HepG2 (cell line): Measurements from ENCODE around the gene B4GALT2. TPM values are rescaled to one million over a fixed set of nuclear protein-coding genes. Genes with fewer than 3 reads are reported as not detected.

ENCODE experiments used
- BRCA1 ChIP-seq: sonication (generic); formaldehyde crosslinking; IDR thresholded peaks from 2 replicates; pipeline ENCODE4 v1.4.0; 2020; ENCODE audit warnings: missing genetic modification reagents
- CENPX ChIP-seq: sonication (generic); formaldehyde crosslinking; IDR thresholded peaks from 2 replicates; pipeline ENCODE4 v1.9.0; 2021; ENCODE audit warnings: mild to moderate bottlenecking, missing genetic modification reagents, moderate library complexity
- FOXC1 ChIP-seq: sonication (generic); formaldehyde crosslinking; IDR thresholded peaks from 2 replicates; pipeline ENCODE4 v1.8.0; 2022; ENCODE audit warnings: mild to moderate bottlenecking, missing genetic modification reagents, borderline replicate concordance
- GABPB1 ChIP-seq: IDR thresholded peaks from 2 replicates; pipeline ENCODE4 v1.6.1; 2016; ENCODE audit warnings: mild to moderate bottlenecking, missing genetic modification reagents, moderate library complexity, missing compliant biosample characterization
- HINFP ChIP-seq: sonication (generic); formaldehyde crosslinking; IDR thresholded peaks from 2 replicates; pipeline ENCODE4 v1.4.0; 2020; ENCODE audit warnings: low read depth, mild to moderate bottlenecking, missing genetic modification reagents
- IRF2 ChIP-seq: IDR thresholded peaks from 2 replicates; pipeline ENCODE4 v1.6.1; 2018; ENCODE audit warnings: missing genetic modification reagents, missing compliant biosample characterization
- MAZ ChIP-seq, 2 experiments: sonication (generic) in 1 of 2; formaldehyde crosslinking in 1 of 2; IDR thresholded peaks; 2 replicates each; pipeline versions ENCODE4 v1.5.0 to v1.6.1; 2012 to 2020; ENCODE audit warnings: low read depth in 2 of 2, mild to moderate bottlenecking in 2 of 2, borderline replicate concordance in 1 of 2, improper control_type of control experiment in 1 of 2, low read length in 1 of 2, missing genetic modification reagents in 1 of 2, moderate library complexity in 1 of 2
- MYPOP ChIP-seq: sonication (generic); formaldehyde crosslinking; IDR thresholded peaks from 2 replicates; pipeline ENCODE4 v1.8.1; 2023; ENCODE audit warnings: mild to moderate bottlenecking, moderate library complexity, missing genetic modification reagents
- TBX3 ChIP-seq: fragments of 450-650 bp; IDR thresholded peaks from 2 replicates; pipeline ENCODE4 v1.6.1; 2017; ENCODE audit warnings: antibody characterized with exemption, mild to moderate bottlenecking, inconsistent platforms, borderline replicate concordance
- TP53 ChIP-seq: sonication (generic); formaldehyde crosslinking; conservative IDR thresholded peaks from 2 replicates; pipeline ENCODE4 v1.4.0; 2020; ENCODE audit warnings: missing genetic modification reagents
- ZBTB14 ChIP-seq: sonication (generic); formaldehyde crosslinking; IDR thresholded peaks from 2 replicates; pipeline ENCODE4 v1.4.0; 2020; ENCODE audit warnings: missing genetic modification reagents
- ZNF232 ChIP-seq: sonication (generic); formaldehyde crosslinking; IDR thresholded peaks from 2 replicates; pipeline ENCODE4 v1.4.0; 2020; ENCODE audit warnings: missing genetic modification reagents, borderline replicate concordance
- ZNF34 ChIP-seq: sonication (generic); formaldehyde crosslinking; IDR thresholded peaks from 2 replicates; pipeline ENCODE4 v1.4.0; 2020; ENCODE audit warnings: mild to moderate bottlenecking, missing genetic modification reagents, borderline replicate concordance
- ZNF367 ChIP-seq: sonication (generic); formaldehyde crosslinking; IDR thresholded peaks from 2 replicates; pipeline ENCODE4 v1.4.0; 2020; ENCODE audit warnings: missing genetic modification reagents, borderline replicate concordance
- ZNF460 ChIP-seq: sonication (generic); formaldehyde crosslinking; IDR thresholded peaks from 2 replicates; pipeline ENCODE4 v1.5.1; 2020; ENCODE audit warnings: missing genetic modification reagents, mild to moderate bottlenecking, borderline replicate concordance
- ZNF546 ChIP-seq: sonication (generic); formaldehyde crosslinking; conservative IDR thresholded peaks from 2 replicates; pipeline ENCODE4 v1.8.1; 2023; ENCODE audit warnings: mild to moderate bottlenecking, missing genetic modification reagents
- ZNF775 ChIP-seq: sonication (generic); formaldehyde crosslinking; IDR thresholded peaks from 2 replicates; pipeline ENCODE4 v1.4.0; 2020; ENCODE audit warnings: missing genetic modification reagents, mild to moderate bottlenecking, moderate library complexity, borderline replicate concordance
- polyA plus RNA-seq, 8 experiments: library from polyadenylated mRNA; depleted of rRNA in 3 of 8; stranded (reverse) in 7 of 8; unstranded in 1 of 8; fragments of >200 nt; fragmentation: Illumina TruSeq in 4 of 8; extraction: Trizol in 4 of 8; gene quantifications; 2 replicates each; pipeline versions ENCODE4 v1.2.1 to v1.2.3, GENCODE V29; 2011 to 2016; ENCODE audit warnings: low read depth in 4 of 8, missing spikeins in 1 of 8, mixed read lengths in 1 of 8; ENCODE audit not compliant: insufficient read depth in 1 of 8
- total RNA-seq, 5 experiments: library from RNA; depleted of rRNA; stranded (reverse); fragments of >200 nt; fragmentation: Illumina TruSeq; extraction: Trizol; gene quantifications; 2 replicates each; pipeline ENCODE4 v1.2.3, GENCODE V29; 2016; ENCODE audit warnings: low read depth in 1 of 5
- TF ChIP-seq, protein P1 (sequence below): sonication (generic); formaldehyde crosslinking; conservative IDR thresholded peaks from 2 replicates; pipeline ENCODE4 v1.8.0; 2022; ENCODE audit warnings: missing genetic modification reagents
- TF ChIP-seq, protein P2 (sequence below): sonication (generic); formaldehyde crosslinking; IDR thresholded peaks from 2 replicates; pipeline ENCODE4 v1.8.0; 2022; ENCODE audit warnings: mild to moderate bottlenecking, missing genetic modification reagents, moderate library complexity

B4GALT2 gene
- total and polyA plus RNA-seq, 2 of the 13 experiments (the other 11 are each of a cell fraction or from before 2014, with no cell fraction given) = 41.9 to 78.0 TPM

DNA sequence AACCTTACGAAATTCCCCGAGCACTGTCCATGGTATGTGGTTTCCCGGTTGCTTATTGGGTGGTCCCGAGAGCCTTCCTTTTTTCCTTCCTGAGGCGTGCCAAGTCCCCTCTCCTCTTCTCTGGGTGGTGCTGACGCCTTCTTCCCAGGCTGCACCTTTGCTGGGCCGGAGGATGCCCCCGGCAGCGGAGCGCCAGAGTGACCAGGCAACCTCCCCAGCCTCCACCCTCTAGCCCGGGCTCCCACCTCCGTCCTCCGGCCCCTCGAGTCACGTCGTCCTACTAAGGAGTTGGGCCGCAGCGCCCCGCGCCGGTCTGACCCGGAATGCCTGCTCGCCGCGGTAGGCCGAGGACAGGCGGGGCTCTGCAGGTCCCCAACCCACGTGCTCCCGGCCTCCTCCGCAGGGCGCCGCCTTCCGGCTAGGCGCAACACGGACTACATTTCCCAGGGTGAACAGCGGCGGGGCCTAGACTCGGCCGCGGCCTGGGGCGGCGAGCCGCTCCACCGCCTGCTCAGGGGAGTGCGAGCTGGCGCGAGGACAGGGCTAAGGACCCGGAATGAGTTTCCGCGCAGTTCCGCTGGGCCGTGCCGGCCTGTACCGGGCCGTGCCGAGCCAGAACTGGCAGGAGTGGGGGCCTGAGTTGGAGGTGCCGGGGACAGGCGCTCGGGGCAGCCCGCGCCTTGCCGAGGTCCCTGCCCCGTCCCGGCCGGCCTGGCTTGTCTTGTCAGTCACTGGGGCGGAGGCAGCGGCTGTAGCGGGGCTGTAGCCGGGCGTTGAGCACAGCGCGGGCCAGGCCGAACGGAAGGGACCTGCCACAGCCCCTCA lies 32.6 kb upstream of the B4GALT2 start, which contains the start of gene IPO13 (continued):
- TF ChIP-seq TBX3 = peak; percentile 70; the same call in 1 of the 2 replicates
- no peak for TF ChIP-seq ZNF775 (CRISPR knock-in tag)
- peak; percentile 72; the same call in 1 of the 2 replicates for TF ChIP-seq ZNF34 (CRISPR knock-in tag)
- TF ChIP-seq, protein P1, sequence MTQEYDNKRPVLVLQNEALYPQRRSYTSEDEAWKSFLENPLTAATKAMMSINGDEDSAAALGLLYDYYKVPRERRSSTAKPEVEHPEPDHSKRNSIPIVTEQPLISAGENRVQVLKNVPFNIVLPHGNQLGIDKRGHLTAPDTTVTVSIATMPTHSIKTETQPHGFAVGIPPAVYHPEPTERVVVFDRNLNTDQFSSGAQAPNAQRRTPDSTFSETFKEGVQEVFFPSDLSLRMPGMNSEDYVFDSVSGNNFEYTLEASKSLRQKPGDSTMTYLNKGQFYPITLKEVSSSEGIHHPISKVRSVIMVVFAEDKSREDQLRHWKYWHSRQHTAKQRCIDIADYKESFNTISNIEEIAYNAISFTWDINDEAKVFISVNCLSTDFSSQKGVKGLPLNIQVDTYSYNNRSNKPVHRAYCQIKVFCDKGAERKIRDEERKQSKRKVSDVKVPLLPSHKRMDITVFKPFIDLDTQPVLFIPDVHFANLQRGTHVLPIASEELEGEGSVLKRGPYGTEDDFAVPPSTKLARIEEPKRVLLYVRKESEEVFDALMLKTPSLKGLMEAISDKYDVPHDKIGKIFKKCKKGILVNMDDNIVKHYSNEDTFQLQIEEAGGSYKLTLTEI (CRISPR knock-in tag) = no peak
- peak; percentile 95 for TF ChIP-seq IRF2 (CRISPR knock-in tag)
- peak; percentile 71 for TF ChIP-seq FOXC1 (CRISPR knock-in tag)
- TF ChIP-seq MAZ (IDR thresholded peaks at IDR 0.05; ENCODE audit: borderline replicate concordance, low read depth, low read length) = no peak
- peak; percentile 94 for TF ChIP-seq MAZ (CRISPR knock-in tag; IDR thresholded peaks at IDR 0.05; ENCODE audit: low read depth)
- TF ChIP-seq ZNF546 (CRISPR knock-in tag) = peak; percentile 81; the same call in 1 of the 2 replicates
- no peak; the same call in 1 of the 2 replicates for TF ChIP-seq TP53 (CRISPR knock-in tag)
- 0 out of 2 replicates have a peak, but pooled peaks have one; percentile 41 for TF ChIP-seq ZNF232 (CRISPR knock-in tag)
- 0 out of 2 replicates have a peak, but pooled peaks have one; percentile 22 for TF ChIP-seq ZBTB14 (CRISPR knock-in tag)
- TF ChIP-seq, protein P2, sequence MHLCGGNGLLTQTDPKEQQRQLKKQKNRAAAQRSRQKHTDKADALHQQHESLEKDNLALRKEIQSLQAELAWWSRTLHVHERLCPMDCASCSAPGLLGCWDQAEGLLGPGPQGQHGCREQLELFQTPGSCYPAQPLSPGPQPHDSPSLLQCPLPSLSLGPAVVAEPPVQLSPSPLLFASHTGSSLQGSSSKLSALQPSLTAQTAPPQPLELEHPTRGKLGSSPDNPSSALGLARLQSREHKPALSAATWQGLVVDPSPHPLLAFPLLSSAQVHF (CRISPR knock-in tag) = peak; percentile 80
- peak; percentile 97 for TF ChIP-seq GABPB1 (CRISPR knock-in tag)
- no peak for TF ChIP-seq BRCA1 (CRISPR knock-in tag)
- TF ChIP-seq HINFP = peak; percentile 83
- peak; percentile 9; the same call in 1 of the 2 replicates for TF ChIP-seq ZNF460 (CRISPR knock-in tag)
- TF ChIP-seq MYPOP = peak; percentile 78
- TF ChIP-seq ZNF367 = no peak
- TF ChIP-seq CENPX (CRISPR knock-in tag) = no peak
